ENCODE data around the gene CCDC107.

The CCDC107 gene

GRCh38 chr9:35662437-35662836 lies 4.3 kb downstream of the CCDC107 start:
- DNase-seq, result no peak

- DNase-seq, result peak; percentile 75
Observed at GRCh38 chr9:35664531-35665470, 6.7 kb downstream of the CCDC107 start, which contains the start of gene ARHGEF39. Gene ARHGEF39 (minus strand): TSS chr9:35665195. CDS start chr9:35665169, 26 bp downstream.

DNA sequence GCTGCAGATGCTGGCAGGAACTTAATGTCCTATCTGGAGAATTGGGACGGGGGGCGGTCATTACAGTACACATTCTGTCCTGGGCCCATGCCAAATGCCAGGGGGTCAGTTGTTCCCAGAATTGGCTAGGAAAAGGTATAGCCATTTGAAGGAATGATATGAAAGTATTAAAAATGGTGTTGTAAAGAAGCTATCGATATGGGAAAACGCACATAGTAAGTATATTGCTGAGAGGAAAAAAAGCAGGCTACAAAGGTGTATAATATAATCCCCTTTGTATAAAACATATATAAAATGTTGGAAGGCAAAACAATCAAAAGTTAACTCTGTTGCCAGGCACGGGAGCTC lies 7.4 kb downstream of the CCDC107 start:
- no peak for DNase-seq

DNA sequence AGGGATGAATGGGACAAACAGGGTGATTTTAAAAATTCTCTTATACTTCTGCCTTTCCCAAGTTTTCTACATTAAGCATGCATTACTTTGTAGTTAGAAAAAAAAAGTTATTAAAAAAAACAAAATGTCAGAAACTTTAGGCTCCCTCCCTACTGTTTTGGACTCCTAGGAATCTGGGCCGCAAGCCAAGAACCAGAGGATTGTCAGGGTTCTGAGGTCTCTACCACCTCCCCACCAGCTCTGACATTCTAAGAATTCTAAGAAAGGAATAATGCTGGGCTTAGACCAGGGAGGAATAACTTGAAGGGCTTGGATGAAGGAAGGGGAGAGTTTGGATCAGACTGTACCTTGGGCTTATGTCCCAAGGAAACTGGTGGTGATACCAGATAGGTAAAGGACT lies 8.0 kb downstream of the CCDC107 start:
- no peak for DNase-seq

- DNase-seq, result no peak
Observed at GRCh38 chr9:35666549-35666948, 8.5 kb downstream of the CCDC107 start.

GRCh38 chr9:35667939-35668338 lies 9.8 kb downstream of the CCDC107 start:
- no peak for DNase-seq

GRCh38 chr9:35669331-35670145 lies 11.4 kb downstream of the CCDC107 start:
- no peak for DNase-seq

DNA sequence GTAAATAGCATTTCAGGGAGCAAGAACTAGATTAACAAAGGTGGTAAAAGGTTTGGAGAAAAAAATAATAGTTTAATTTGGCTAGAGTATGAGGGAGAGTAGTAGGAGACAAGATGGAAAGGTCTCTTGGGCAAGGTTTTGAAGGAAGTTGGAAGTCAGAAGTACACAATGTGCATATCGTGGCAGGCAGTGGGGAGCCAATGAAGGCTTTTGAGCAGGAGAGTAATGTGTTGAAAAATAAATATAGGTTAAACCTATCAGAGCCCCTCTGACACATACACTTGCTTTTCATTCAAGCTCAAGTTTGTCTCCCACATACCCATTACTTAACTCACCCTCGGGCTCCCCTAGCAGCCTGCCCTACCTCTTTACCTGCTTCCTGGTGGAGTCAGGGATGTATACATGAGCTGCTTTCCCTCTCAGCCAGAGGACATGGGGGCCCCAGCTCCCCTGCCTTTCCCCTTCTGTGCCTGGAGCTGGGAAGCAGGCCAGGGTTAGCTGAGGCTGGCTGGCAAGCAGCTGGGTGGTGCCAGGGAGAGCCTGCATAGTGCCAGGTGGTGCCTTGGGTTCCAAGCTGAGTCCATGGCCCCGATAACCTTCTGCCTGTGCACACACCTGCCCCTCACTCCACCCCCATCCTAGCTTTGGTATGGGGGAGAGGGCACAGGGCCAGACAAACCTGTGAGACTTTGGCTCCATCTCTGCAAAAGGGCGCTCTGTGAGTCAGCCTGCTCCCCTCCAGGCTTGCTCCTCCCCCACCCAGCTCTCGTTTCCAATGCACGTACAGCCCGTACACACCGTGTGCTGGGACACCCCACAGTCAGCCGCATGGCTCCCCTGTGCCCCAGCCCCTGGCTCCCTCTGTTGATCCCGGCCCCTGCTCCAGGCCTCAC lies 15.3 kb downstream of the CCDC107 start, which contains the start of gene CA9:
TSS of gene CA9 (plus strand) at position 797 of the 893 bp plus-strand sequence. CDS start at position 829, 32 bp downstream.
- DNase-seq, result no peak

GRCh38 chr9:35674025-35674361 lies 15.9 kb downstream of the CCDC107 start:
- no peak for DNase-seq

DNA sequence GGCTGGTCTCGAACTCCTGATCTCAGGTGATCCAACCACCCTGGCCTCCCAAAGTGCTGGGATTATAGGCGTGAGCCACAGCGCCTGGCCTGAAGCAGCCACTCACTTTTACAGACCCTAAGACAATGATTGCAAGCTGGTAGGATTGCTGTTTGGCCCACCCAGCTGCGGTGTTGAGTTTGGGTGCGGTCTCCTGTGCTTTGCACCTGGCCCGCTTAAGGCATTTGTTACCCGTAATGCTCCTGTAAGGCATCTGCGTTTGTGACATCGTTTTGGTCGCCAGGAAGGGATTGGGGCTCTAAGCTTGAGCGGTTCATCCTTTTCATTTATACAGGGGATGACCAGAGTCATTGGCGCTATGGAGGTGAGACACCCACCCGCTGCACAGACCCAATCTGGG lies 17.1 kb downstream of the CCDC107 start:
- no peak for DNase-seq

GRCh38 chr9:35675732-35676392 lies 17.8 kb downstream of the CCDC107 start:
- DNase-seq, result no peak

DNA sequence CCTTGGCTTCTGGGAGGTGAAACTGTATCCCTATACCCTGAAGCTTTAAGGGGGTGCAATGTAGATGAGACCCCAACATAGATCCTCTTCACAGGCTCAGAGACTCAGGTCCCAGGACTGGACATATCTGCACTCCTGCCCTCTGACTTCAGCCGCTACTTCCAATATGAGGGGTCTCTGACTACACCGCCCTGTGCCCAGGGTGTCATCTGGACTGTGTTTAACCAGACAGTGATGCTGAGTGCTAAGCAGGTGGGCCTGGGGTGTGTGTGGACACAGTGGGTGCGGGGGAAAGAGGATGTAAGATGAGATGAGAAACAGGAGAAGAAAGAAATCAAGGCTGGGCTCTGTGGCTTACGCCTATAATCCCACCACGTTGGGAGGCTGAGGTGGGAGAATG lies 21.0 kb downstream of the CCDC107 start:
- DNase-seq, result no peak

DNA sequence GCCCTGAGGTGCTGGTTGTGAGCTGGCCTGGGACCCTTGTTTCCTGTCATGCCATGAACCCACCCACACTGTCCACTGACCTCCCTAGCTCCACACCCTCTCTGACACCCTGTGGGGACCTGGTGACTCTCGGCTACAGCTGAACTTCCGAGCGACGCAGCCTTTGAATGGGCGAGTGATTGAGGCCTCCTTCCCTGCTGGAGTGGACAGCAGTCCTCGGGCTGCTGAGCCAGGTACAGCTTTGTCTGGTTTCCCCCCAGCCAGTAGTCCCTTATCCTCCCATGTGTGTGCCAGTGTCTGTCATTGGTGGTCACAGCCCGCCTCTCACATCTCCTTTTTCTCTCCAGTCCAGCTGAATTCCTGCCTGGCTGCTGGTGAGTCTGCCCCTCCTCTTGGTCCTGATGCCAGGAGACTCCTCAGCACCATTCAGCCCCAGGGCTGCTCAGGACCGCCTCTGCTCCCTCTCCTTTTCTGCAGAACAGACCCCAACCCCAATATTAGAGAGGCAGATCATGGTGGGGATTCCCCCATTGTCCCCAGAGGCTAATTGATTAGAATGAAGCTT lies 21.8 kb downstream of the CCDC107 start:
- DNase-seq, result no peak

DNA sequence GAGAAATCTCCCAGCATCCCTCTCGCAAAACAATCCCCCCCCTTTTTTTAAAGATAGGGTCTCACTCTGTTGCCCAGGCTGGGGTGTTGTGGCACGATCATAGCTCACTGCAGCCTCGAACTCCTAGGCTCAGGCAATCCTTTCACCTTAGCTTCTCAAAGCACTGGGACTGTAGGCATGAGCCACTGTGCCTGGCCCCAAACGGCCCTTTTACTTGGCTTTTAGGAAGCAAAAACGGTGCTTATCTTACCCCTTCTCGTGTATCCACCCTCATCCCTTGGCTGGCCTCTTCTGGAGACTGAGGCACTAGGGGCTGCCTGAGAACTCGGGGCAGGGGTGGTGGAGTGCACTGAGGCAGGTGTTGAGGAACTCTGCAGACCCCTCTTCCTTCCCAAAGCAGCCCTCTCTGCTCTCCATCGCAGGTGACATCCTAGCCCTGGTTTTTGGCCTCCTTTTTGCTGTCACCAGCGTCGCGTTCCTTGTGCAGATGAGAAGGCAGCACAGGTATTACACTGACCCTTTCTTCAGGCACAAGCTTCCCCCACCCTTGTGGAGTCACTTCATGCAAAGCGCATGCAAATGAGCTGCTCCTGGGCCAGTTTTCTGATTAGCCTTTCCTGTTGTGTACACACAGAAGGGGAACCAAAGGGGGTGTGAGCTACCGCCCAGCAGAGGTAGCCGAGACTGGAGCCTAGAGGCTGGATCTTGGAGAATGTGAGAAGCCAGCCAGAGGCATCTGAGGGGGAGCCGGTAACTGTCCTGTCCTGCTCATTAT lies 22.4 kb downstream of the CCDC107 start:
- peak; percentile 97 for DNase-seq

- no peak for DNase-seq
Observed at GRCh38 chr9:35681341-35682002, 23.4 kb downstream of the CCDC107 start.

GRCh38 chr9:35682051-35682450 lies 24.0 kb downstream of the CCDC107 start:
- no peak for DNase-seq

DNA sequence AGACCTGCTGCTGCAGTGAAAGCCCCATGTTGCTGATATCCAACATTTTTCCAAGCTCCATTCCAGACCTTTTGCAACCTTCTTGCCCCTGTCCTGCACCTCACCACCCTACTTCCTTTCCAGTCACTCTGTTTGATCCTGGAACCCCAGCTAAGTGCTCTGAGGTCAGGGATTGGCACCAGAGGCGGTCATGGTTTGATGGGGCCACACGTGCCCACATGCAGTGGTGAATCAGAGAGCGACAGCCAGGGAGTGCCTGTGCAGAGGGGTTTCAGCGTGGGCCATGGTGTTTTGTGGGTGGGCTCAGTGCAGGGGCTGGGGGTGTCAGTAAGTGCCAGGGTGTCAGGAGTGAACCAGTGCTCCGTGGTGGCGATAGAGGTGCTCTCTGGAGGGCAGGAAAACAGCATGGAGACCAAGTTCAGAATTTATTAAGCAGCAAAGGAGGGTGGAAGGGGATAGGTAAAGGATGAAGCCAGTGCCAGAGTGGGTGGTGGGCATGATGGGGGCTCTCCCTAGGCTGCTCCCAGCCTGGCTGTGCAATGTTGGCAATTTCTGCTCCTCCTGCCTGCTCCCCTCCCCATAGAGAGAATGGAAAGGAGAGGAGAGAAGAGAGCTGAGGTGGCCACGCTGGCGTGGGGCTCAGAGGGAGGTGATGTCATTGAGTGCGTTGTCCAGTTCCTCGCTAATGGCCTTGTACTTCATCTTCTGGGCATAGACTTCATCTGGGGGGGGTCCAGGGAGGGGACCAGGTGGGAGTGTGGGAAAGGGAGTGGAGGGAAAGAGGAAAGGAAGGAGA lies 24.6 kb downstream of the CCDC107 start:
- no peak for DNase-seq

GRCh38 chr9:35683323-35683722 lies 25.2 kb downstream of the CCDC107 start:
- no peak for DNase-seq

DNA sequence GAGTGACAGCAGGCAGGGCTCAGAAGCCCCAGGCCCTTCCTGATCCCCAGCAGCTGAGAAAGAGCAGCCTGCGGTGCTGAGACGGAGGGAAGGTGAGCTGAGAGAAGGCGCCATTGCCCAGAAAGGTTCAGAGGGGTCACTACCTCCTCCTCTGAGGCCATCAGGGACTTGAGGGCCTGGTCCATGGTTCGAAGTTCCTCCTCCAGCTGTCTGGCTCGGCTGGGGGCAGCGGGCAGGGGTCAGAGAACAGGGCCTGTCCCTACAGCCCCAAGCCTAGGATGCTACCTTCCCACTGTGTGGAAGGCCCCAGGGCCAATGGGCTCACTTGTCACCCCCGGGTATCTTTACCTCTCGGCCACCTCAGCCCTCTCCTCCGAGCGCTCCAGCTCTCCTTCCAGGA lies 26.8 kb downstream of the CCDC107 start:
- DNase-seq, result no peak

DNA sequence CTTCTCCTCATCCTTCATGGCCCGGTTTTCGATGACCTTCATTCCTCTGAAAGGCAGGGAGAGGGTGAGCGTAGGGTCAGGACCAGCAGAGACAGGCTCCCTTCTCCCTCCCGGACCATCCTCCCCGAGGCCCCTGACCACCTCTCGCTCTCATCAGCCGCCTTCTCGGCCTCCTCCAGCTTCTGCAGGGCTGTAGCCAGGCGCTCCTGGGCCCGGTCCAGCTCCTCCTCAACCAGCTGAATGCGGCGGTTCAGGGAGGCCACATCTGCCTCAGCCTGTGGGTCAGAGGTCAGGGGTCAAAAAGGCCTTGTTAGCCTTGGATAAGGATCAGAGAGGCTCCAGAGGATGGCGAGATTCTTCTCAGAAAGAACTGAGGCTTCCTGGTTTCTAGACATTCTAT lies 27.4 kb downstream of the CCDC107 start:
- DNase-seq, result no peak
